NCI-H1436 (cell line): Measurements from ENCODE around the gene COL9A3.
A peak's percentile ranks its signal among the peaks of the same experiment; 100 is the strongest.

Source experiments
- DNase-seq: peaks from one replicate; lab custom pipeline; 2025; lab: John Stamatoyannopoulos, UW

The COL9A3 gene

DNA sequence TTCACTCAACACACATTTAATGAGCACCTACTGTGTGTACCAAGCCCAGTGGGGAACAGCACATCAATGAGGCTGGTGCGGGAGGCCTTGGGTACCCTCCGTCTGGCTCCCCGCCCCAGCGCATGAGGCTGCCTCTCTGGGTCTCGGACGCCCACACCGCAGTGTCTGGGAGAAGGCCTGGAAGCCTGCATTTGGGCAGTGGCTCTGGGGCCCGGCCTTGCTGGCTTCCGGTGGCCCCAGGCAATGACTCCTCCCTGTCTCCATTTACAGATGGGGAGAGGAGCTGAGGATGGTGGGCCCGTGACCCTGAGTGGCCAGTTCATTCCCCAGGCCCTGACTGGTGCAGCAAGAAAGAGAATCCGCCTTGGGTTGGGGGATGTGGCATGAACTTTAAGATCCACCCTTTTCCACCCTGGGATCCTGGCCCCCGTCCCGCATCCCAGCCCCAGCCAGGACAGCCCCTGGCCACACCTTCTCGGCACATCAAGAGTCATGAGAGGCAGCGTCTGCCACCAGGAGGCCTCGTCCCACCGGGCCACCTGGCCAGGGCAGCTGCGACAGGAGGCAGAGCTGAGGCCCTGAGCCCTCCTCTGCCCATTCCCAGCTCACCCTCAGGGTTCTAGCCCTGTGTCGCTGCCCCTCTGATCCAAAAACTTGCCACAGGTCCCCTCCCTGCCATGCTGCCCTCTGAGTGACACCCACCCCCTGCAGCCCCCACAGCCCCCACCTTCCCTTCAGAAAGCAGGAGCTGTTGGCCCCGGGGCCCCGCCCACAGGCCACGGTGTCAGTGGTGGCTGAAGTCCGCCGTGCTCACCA lies 38.0 kb upstream of the COL9A3 start:
- DNase-seq, result no peak

DNA sequence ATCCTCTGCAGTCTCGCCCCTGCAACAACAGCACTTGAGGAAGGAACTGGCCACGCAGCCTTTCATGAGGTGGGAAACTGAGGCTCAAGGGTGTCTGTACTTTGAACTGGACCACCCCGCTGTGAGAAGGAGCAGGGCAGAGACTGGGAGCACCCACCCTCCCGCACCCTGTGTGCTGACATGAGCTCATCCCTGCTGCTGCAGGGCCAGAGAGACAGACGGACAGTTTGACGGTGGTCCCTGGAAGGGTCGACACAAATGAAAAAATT lies 37.5 kb upstream of the COL9A3 start:
- no peak for DNase-seq

DNA sequence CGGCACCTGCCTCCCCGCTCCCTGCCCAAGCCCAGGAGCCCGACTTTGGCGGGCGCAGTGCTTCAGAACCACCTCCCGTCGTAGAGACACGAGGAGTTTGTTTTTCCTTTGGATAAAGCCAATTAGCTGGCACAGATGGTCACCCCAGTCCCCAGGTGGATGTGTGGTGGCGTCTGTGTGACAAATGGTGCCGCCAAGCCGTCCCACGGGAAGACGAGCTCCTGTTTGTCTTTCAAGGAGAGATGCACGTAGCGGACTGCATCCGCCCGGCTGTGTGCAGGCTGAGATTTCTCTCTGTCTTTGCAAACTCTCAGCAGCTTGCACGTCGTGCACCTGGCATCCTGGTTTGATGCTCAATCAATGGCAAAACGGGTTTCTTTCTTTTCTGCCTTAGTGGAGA lies 36.6 kb upstream of the COL9A3 start:
- DNase-seq, result no peak

DNA sequence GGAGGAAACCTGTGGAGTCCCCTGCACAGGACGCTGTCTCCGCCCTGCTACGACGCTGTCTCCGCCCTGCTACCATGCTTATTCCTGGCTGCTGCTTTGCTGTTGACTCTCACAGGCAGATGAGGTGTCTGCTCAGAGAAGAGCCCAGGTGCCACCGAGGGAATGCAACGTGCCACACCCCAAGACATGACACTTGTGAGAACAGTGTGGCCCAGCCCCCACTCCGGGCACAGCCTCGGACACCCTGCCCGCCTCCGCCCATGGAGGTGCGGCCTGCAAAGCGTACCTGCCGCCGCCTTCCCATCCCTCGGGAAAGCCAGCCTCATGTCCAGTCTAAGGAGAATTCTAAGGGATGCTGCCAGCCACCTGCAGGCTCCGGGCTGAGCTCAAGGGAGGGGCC lies 36.2 kb upstream of the COL9A3 start:
- no peak for DNase-seq

DNA sequence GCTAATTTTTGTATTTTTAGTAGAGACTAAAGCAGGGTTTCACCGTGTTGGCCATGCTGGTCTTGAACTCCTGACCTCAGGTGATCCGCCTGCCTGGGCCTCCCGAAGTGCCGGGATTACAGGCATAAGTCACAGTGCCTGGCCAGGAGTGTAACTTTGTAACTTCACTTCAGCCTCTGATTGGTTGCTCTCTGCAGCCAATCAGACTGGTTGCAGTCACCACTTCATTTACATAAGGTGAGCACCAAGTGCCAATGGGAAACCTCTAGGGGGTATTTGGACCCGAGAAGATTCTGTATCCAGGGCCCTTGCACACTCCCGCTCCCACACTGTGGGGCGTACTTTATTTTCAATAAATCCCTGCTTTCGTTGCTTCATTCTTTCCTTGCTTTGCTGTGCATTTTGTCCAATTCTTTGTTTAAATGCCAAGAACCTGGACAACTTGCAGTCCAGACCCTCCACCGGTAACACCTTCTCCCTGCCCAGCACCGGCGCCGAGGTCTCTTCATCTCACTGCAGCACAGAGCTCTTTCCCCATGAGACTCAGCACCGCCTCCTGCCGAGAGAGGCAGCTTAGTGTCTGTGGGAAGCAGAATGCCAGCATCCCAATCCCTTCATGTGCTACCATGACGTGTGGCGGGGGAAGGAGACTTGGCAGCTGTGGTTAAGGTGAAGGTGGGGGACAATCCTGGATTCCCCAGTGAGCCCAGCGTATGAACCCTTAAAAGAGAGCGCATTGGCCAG lies 34.5 kb upstream of the COL9A3 start:
- DNase-seq, result peak; percentile 21

DNA sequence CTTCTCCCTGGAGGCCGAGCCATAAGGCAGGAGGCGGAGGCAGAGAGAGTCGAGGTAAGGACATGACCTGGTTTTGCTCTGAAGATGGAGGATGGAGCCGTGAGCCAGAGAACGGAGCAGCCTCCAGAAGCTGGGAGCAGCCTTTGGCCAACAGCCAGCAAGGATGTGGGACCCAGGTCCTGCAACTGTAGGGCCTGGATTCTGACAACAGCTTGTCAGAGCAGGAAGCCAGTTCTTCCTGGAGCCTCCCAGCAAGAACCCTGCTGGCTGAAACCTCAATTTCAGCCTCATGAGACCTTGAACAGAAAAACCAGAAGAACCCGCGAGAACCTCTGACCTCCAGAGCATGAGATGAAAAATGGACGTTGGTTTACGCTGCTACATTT lies 34.0 kb upstream of the COL9A3 start:
- no peak for DNase-seq

DNA sequence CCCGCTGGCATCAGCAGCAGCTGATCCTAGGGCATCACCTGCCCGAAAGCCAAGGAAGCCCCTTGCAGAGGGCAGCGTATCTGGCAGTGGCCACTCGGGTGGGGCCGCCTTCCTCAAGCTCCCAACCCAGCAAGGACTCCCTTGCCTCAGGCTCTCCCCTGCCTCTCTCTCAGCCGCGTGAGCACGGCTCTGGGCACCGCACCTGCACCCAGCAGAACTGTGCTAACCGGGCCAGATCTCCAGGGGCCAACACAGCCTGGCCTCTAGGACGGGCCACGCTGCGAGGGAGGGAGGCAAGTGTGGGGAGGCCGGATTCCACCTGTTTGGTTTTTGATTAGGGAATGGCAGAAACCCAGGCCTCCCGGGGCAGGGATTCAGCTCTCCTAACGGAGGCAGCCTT lies 32.4 kb upstream of the COL9A3 start:
- DNase-seq, result no peak

DNA sequence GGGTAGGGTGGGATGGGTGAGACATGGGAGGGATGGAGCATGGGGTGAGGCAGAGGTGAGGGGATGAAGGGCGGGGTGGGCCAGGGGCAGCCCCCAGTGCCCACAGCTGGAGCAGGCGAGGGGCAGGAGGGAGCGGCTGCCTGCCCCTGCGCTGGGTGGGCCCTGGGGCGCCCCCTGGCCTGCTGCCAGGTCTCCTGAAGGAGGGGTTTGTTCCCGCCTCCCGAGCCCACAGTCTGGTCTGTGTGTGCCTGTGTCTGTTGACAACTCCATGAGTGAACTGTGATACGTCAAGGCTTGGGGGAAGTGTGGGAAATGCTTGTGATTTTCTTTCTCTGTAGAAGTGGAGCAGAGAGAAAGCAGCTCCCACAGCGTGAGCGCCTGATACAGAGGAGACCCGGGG lies 31.5 kb upstream of the COL9A3 start:
- DNase-seq, result no peak

DNA sequence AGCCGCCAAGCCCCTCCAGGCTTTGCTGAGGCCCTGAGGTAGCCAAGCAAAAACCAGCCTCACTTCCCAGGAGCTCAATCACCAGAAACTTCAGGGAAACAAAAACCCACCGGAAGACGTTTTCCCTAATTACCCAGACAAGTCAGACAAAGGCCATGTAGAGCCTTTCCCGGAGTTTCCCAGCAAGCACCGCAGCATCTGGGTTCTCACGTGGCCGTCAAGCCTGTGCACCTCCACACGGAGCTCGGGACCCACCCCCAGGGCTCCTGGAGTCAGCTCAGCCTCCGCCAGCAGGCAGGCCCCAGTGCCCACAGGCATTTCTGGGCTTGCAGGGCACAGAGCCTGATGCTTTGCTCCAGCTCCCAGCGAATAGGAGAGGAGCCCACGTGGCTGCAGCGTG lies 30.7 kb upstream of the COL9A3 start:
- DNase-seq, result no peak

DNA sequence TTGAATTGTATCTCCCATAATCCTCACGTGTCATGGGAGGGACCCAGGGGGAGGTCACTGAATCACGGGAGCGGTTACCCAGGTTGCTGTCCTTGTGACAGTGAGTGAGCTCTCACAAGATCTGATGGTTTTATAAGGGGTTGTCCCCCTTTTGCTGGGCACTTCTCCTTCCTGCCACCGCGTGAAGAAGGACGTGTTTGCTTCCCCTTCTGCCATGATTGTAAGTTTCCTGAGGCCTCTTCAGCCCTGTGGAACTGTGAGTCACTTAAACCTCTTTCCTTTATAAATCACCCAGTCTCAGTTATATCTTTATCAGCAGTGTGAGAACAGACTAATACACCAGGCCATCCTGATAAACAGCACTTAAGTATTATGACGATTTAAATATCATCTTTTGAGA lies 29.5 kb upstream of the COL9A3 start:
- DNase-seq, result no peak

DNA sequence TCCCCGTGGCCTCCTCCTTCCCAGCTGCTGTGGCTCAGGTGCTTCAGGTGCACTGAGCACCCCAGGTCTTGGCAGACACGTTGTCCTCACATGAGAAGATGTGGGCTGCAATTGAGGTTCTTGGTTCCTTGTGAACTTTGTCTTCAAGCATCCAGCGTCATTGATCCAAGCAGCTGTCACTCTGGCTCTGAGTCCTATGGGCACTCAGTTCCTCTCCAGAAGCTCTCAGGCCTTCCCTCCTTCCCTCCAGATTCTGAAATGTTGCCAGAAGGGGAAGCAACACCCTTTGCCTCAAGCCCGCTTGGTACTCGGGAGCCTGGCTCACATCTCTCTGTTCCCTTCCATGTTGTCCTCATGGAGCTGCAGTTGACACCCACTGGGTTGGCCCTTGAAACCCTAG lies 29.0 kb upstream of the COL9A3 start:
- DNase-seq, result no peak

DNA sequence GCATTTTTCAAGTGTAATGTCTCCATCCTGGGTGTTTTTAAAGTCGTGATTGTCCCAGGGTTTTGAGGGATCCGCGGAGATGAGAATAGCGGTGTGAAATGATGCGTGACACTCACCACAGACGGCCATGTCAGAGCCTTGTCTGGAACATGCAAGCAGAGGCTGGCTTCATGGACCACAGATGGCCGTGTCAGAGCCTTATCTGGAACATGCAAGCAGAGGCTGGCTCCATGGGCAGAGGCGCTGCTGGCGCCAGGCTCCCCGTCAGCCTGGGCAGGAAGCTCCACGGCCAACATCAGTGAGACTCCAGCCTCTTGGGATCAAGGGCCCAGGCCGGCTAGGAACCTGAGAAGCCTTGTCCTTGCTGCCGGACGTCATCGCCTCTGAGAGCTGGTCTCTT lies 28.2 kb upstream of the COL9A3 start:
- DNase-seq, result no peak

DNA sequence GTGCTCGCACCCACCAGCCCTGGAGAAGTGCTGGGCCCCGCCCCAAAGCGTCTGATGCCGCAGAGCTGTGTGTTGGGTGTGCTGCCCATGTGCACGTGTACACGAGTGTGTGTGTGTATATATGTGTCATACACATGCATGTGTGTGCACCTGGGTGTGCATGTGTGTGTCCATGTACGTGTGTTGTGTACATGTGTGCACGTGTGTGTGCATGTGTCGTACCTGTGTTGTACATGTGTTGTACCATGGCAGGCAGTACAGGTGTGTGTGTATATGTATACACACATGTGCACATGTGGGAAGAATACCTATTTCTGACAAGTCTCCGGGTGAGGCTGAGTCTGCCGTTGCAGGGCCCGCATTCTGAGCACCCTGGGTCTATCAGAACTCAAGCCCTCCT lies 26.8 kb upstream of the COL9A3 start:
- no peak for DNase-seq

DNA sequence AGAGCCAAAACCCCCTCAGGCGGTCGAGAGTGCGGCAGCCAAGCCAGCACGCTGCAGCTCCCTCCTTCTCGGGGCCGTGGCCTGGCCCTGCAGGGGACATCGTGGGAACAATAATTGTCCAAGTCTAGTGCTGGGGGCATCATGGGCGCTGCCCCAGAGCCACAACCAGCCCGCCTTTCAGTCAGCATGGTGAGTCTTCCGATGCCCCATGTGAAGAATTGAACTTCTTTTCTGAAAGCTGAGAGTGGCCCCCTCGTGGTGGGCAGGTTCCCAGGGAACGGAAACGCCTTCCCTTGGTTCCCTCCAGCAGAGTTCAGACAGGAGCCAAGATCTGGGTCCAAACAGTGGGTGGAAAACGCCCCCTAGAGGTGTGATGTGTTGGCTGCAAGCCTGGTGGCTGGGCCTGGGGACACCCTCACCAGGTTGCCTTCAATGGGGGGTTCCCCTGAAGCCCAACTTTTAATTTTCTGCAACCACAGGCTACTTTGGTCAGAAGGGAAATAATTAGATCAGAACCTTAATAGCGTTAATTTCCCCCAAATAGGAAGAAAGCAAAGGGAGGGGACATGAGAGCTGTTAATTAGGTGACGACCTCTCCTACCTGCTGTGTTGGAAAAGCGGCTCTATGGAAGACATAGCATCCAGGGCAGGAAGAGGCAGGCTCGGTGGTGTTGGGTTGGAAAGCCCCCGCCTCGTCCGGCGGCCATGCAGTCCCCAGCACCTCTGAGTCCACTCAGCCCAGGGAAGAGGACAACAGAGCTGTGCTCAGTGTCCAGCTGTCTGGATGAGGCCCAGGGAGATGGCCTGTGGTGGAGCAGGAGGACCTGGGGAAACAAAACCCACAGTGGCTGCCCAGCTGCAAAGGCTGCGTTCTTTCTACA lies 25.3 kb upstream of the COL9A3 start:
- peak; percentile 87 for DNase-seq

DNA sequence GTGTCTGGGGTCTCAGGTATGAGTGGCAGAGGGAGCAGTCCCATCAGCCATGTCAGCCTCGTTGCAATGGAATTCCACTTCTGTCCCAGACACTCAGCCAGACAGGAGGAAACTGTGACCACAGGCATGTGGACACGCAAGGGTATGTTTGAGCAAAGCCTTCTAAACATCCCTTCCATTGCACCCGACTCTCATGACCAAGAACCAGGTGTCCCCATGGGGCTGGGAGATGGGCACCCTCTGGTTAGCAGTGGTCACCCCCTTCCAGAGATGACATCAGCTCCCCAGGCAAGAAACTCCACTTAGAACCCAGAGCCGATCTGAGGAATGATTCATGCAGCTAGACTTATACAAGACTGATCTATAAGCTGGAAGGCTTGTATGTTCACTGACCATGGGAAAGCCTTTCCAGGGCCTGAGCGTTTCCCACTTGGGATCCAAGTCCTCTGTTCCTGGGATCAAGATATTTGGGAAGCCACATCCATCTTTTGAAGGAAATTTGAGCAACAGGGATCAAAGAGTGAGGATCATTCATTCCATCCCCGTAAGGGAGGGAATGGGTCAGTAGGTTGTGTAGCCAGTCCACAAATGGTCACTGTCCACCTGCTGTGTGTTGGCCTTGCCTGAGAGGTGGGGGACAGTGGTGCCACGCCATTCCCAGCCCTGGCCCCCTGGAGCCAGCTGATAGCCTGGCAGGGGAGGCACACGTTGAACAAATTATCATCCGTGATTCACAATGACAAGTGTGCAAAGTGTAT lies 24.5 kb upstream of the COL9A3 start:
- no peak for DNase-seq

DNA sequence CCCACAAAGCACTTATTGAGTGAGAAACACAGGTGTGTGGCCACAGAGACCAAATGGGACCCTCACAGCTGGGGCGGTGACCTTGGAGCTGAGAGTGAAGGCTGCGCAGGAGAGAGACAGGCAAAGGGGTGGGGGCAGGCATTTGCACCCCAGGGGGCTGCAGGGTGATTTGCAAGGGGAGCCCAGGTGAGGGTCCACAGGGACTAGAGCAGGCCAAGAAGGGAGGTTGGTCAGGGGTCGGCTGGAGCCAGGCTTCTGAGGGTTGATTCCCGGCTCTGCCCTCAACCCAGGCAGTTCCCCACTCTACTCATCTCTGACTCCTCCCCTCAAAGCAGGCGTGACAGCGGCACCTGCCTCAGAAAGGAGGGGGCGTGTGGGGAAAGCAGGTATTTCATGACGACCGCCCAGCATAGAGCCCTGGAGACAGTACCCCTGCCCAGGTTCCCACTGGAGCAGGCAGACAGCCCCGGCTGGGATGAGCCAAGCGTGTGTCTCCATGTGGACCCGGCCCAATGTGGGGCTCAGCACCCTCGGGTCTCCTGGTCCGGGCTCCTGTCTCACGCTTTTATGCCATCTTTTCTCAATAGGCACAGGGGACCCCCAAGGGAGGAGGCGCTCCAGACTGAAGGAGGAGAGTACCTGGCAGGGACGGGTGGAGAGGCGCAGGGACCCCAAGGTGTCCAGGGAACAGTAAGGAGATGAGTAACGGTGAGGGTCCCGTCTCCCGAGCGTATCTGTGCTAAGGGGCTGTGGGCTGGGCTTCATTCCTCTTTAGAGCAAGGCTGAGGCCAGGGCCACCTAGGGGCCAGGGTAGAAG lies 23.7 kb upstream of the COL9A3 start:
- DNase-seq, result peak; percentile 25

DNA sequence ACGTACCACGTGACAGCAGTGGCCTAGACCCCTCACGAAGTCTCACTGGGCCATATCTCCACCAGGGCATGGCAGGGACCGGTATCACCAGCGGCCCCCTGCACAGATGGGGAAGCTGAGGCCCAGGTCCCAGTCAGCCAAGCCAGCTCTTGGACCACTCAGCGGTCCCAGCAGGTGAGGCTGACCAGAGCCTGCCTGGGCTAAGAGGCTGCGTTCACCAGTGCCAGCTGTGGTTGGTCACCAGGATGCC lies 23.2 kb upstream of the COL9A3 start:
- DNase-seq, result no peak

DNA sequence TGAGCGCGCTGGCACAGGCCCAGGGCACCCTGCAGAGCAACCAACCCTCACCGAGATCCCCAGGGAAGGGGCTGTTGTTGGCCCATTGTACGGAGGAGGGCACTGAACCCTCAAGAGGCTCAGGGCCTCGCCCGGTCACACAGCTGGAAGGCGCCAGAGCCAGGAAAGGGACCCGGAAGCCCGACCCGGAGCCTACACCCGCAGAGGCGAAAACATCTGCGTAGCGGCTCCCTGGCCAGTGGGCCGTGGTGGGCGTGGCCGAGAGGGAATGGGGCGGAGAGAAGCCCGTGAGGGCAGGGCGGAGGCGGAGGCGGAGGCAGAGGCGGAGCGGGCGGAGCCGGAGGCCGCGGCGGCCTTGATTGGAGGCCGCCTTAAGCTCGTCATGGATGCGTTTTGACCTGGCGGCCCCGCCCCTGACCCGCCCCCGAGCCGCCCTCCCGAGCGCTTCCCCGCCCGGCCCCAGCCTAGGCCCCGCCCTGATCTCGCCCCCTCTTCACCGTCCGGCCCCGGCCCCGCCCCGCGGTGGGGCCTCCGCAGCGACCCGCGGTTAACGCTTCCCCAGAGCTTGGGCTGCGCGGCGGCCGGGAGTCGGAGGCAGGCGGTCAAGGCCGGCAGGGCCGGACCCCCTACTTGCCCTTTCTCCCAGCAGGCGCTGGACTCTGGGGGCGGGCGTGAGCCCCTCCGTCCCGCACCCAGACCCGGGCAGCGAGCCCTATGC lies 22.7 kb upstream of the COL9A3 start:
- peak; percentile 91 for DNase-seq

DNA sequence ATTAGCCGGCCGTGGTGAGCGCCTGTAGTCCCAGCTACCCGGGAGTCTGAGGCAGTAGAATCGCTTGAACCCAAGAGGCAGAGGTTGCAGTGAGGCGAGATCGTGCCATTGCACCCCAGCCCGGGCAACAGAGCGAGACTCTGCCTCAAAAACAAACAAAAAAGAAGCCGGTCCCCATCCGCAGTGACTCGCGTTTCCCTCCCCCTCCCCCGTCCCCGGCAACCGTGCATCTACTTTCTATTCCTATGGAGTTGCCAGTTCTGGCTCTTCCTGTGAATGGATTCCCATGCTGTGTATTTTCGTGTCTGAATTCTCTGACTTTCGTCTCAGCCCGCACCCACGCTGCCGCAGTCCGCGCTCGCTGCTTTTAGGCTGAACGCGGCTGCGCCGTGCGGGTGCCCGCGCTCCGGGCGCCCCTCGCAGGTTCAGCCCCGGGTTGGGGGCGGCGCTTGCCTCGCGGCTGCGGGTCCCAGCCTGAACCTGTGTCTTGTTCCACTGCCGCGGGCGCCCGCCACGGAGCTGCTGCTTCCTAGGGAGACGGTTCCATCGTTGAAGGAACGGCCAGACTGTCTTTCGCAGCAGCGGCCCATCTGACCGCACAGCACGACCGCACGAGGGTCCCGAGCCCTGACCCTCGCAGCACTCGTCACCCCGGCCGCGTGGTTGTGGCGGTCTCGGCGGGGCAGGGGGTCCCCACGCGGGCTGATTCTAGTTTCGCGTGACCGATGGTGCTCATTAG lies 21.7 kb upstream of the COL9A3 start:
- DNase-seq, result peak; percentile 62
